Mesothelial cell of epicardium (in vitro differentiated cells): ENCODE data around the gene HSP90AA1. TPM values are rescaled to one million over a fixed set of nuclear protein-coding genes. Genes with fewer than 3 reads are reported as not detected.

Experiments
- DNase-seq, 2 experiments: peaks; one replicate each; pipeline ENCODE4 v3.0.0; 2021; ENCODE audit warnings: low spot score in 2 of 2; ENCODE audit not compliant: unreplicated experiment in 2 of 2
- H3K27ac Mint-ChIP-seq: 2 replicates; pipeline ENCODE4 v1.8.0; 2021; ENCODE audit warnings: mixed read lengths
- H3K27me3 Mint-ChIP-seq: 2 replicates; pipeline ENCODE4 v1.8.0; 2021; ENCODE audit warnings: low read depth, mixed read lengths
- H3K36me3 Mint-ChIP-seq: 2 replicates; pipeline ENCODE4 v1.8.0; 2021; ENCODE audit warnings: mixed read lengths
- H3K4me1 Mint-ChIP-seq: 2 replicates; pipeline ENCODE4 v1.8.0; 2021; ENCODE audit warnings: mixed read lengths
- H3K4me3 Mint-ChIP-seq: 2 replicates; pipeline ENCODE4 v1.8.0; 2021; ENCODE audit warnings: mild to moderate bottlenecking, moderate library complexity, mixed read lengths
- H3K9me3 Mint-ChIP-seq: 2 replicates; pipeline ENCODE4 v1.8.0; 2021; ENCODE audit warnings: mixed read lengths
- total RNA-seq: library from RNA; stranded (reverse); gene quantifications from 3 replicates; pipeline ENCODE4 v1.2.1, GENCODE V29; 2021
- TF ChIP-seq, protein P1 (sequence below): fragments of 200-600 bp; sonication (generic); IDR thresholded peaks from one replicate; pipeline ENCODE4 v1.5.0; 2021; ENCODE audit warnings: antibody characterized with exemption; ENCODE audit not compliant: unreplicated experiment

HSP90AA1 gene
- total RNA-seq, 1 donor from 2014 or later = 325 TPM

DNA sequence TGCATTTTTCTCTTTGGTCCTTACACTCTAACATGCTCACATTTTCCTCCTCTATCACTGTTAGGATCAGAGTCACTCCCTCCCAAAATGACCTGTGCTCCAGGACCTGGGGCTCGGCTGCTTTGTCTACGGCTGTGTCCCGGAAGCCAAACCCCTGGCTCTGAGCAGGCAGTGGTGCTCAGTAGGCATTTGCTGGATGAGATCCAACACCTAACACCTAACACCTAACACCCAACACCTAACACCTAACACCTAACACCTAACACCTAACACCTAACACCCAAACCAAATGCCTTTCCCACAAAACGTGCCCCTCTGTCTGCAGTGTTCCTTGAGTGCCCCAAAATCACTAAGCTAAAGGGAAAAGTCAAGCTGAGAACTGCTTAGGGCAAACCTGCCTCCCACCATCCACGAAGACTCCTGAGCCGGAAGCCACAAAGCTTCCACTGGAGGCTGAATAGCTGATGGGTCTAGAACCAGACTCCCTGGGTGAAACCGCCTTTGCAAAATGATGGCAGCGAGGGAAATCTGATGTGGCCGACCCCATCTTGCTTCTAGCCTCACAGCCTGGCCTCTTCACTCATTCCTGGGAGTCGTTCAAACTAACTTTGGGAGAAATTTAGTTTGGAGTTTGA, 29.2 kb downstream of the HSP90AA1 start:
- Mint-ChIP-seq H3K27me3 (no peaks in the 10 kb centered on the region), H3K36me3 (peaks cover 13% of the 10 kb centered on the region), H3K9me3 (no peaks in the 10 kb centered on the region), H3K27ac (no peak overlapping the region), H3K4me1 (peaks cover 24% of the 10 kb centered on the region), H3K4me3 (no peak overlapping the region)
- no peak for DNase-seq
- TF ChIP-seq, protein P1, sequence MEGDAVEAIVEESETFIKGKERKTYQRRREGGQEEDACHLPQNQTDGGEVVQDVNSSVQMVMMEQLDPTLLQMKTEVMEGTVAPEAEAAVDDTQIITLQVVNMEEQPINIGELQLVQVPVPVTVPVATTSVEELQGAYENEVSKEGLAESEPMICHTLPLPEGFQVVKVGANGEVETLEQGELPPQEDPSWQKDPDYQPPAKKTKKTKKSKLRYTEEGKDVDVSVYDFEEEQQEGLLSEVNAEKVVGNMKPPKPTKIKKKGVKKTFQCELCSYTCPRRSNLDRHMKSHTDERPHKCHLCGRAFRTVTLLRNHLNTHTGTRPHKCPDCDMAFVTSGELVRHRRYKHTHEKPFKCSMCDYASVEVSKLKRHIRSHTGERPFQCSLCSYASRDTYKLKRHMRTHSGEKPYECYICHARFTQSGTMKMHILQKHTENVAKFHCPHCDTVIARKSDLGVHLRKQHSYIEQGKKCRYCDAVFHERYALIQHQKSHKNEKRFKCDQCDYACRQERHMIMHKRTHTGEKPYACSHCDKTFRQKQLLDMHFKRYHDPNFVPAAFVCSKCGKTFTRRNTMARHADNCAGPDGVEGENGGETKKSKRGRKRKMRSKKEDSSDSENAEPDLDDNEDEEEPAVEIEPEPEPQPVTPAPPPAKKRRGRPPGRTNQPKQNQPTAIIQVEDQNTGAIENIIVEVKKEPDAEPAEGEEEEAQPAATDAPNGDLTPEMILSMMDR = no peak

DNA sequence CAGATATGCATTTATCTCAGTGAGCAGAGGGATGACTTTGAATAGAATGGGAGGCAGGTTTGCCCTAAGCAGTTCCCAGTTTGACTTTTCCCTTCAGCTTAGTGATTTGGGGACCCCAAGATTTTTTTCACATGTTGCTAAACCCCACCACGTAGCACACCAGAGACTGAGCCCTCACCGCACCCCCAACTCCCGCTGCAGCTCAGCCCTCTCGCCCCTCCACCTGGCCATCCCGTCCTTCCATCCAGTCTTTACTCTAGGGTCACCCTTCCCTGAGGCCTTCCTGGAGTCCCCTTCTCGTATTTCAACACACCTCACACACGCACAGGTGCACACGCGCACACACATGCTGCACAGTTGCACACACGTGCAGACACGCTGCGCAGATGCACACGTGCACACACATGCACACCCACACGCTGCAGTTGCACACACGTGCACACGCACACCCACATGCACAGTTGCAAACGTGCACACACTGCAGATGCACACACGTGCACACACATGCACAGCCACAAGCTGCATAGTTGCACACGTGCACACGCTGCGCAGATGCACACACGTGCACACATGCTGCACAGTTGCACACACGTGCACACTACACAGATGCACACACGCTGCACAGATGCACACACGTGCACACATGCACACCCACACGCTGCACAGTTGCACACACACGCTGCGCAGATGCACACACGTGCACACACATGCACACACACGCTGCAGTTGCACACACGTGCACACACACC, 30.0 kb downstream of the HSP90AA1 start:
- peaks cover 23% of the 10 kb centered on the region for H3K4me1 Mint-ChIP-seq
- DNase-seq = no peak
- H3K27me3 Mint-ChIP-seq = no peaks in the 10 kb centered on the region
- peak overlapping the region; percentile 93 for H3K27ac Mint-ChIP-seq
- H3K9me3 Mint-ChIP-seq = no peaks in the 10 kb centered on the region
- TF ChIP-seq, protein P1 = no peak
- peaks cover 15% of the 10 kb centered on the region for H3K36me3 Mint-ChIP-seq
- H3K4me3 Mint-ChIP-seq = no peak overlapping the region

DNA sequence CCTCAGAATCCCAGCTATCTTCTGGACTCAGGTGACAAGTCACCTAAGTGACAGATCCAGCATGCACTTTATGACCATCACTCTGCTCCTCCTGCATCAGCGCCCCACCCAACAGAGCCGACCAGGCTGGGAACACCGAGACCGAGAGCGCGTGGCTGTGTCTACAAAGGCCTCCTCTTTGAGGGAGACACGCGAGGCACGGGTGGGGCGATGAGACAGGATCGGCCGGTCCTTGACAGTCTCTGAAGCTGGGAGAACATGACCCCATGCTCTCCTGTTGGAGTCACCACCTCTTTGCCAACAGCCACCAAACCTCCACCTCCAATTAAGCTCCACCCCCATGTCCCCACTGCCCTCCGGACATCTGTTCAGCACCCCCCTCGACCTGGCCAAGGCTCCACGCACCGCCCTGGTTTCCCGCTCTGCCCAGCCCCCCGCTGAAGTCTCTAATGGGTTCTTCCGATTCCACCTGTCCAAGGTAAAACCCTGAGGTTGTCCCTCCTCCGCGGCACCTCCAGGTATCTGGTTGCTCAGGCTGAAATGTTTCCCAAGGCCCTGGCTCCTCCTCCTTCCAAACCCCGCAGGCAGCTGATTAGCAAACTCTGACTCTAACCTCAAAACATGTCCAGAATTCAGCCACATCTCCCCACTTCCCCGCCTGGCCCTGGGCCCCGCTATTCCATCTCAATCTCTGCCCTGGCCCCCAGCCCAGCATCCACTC, 31.5 kb downstream of the HSP90AA1 start:
- Mint-ChIP-seq H3K4me3 (peak overlapping the region; percentile 17), H3K36me3 (peaks cover 20% of the 10 kb centered on the region), H3K9me3 (no peaks in the 10 kb centered on the region), H3K4me1 (peaks cover 22% of the 10 kb centered on the region), H3K27ac (peak overlapping the region; percentile 93), H3K27me3 (no peaks in the 10 kb centered on the region)
- DNase-seq = peak in 1 of 2 experiments; percentile 54
- TF ChIP-seq, protein P1 = no peak

DNA sequence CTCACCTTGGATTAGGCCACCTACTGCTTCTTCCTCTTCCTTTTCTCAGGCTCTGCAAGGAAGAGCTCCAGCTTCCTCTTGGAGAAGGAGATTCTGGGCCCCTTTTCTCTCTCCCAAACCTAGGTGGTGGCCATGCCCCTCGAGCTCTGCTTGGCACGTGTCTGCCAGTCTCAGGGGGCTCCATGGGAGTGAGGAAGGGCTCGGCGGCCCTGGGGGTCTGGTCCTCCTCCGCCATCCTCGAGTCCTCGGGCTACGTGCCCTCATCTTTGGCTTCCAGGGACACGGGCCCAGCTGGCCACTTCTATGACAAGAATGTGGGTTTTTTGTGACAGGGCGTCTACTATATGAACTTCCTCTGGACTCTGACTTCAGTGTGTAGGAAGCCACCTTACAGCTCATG, 34.3 kb downstream of the HSP90AA1 start:
- Mint-ChIP-seq H3K9me3 (no peaks in the 10 kb centered on the region), H3K27ac (no peak overlapping the region), H3K4me1 (peaks cover 19% of the 10 kb centered on the region), H3K4me3 (no peak overlapping the region), H3K36me3 (peaks cover 30% of the 10 kb centered on the region), H3K27me3 (no peaks in the 10 kb centered on the region)
- no peak for DNase-seq
- TF ChIP-seq, protein P1 = no peak

DNA sequence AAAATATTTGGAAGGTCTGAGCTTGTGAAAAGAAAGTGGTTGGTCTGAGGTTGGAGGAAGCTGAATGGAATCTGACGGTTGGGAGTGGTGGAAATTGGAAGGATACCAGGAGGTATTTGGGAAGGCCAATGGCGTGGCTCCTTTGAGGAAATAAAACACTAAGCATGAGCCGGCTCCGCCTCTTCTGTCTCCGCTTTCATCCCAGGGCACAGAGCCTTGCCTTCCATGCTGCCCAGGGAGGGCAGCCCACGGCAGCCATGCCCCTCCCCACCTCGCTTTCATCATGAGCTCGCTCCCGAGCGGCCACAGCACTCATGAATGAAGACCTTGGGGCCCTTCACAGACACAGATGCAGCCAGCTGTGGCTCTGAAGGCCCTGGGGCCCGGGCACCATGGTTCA, 36.2 kb downstream of the HSP90AA1 start:
- H3K9me3 Mint-ChIP-seq = no peaks in the 10 kb centered on the region
- no peaks in the 10 kb centered on the region for H3K27me3 Mint-ChIP-seq
- peaks cover 7% of the 10 kb centered on the region for H3K4me1 Mint-ChIP-seq
- H3K36me3 Mint-ChIP-seq = peaks cover 31% of the 10 kb centered on the region
- no peak for DNase-seq
- H3K27ac Mint-ChIP-seq = no peak overlapping the region
- TF ChIP-seq, protein P1 = no peak
- H3K4me3 Mint-ChIP-seq = no peak overlapping the region
